ENCODE measurements around the gene ADRA1B. TPM values are rescaled to one million over a fixed set of nuclear protein-coding genes. Genes with fewer than 3 reads are reported as not detected.
A peak's percentile ranks its signal among the peaks of the same experiment; 100 is the strongest.
"Not testable (repeated sequence)": the region's sequence is repeated elsewhere in the genome, so short reads cannot be mapped to it uniquely, and the experiment has no call there.

ADRA1B gene
- total RNA-seq, 1 donor from 2014 or later = 0.66 TPM

GRCh38 chr5:159993194-159993593 is 76.9 kb downstream of the ADRA1B start:
- H3K27me3 Mint-ChIP-seq (ENCODE audit: unreplicated experiment) = no peaks in the 10 kb centered on the region
- DNase-seq = no peak
- no peak overlapping the region for H3K27ac Mint-ChIP-seq (ENCODE audit: unreplicated experiment)
- no peaks in the 10 kb centered on the region for H3K4me1 Mint-ChIP-seq (ENCODE audit: low read depth, unreplicated experiment)
- peaks cover 5% of the 10 kb centered on the region for H3K9me3 Mint-ChIP-seq (ENCODE audit: unreplicated experiment)
- no peak overlapping the region for H3K4me3 Mint-ChIP-seq (ENCODE audit: unreplicated experiment)
- TF ChIP-seq CTCF (IDR thresholded peaks at IDR 0.05; ENCODE audit: partially characterized antibody, unreplicated experiment) = no peak
- H3K36me3 Mint-ChIP-seq (ENCODE audit: unreplicated experiment) = peaks cover 6% of the 10 kb centered on the region

- H3K36me3 Mint-ChIP-seq (ENCODE audit: unreplicated experiment) = peaks cover 6% of the 10 kb centered on the region
- TF ChIP-seq CTCF (IDR thresholded peaks at IDR 0.05; ENCODE audit: partially characterized antibody, unreplicated experiment) = no peak
- H3K27ac Mint-ChIP-seq (ENCODE audit: unreplicated experiment) = no peak overlapping the region
- no peak for DNase-seq
- H3K27me3 Mint-ChIP-seq (ENCODE audit: unreplicated experiment) = no peaks in the 10 kb centered on the region
- no peaks in the 10 kb centered on the region for H3K4me1 Mint-ChIP-seq (ENCODE audit: low read depth, unreplicated experiment)
- H3K9me3 Mint-ChIP-seq (ENCODE audit: unreplicated experiment) = peaks cover 1% of the 10 kb centered on the region
- no peak overlapping the region for H3K4me3 Mint-ChIP-seq (ENCODE audit: unreplicated experiment)
Measured at GRCh38 chr5:159995907-159996306, 79.6 kb downstream of the ADRA1B start.

- no peaks in the 10 kb centered on the region for H3K36me3 Mint-ChIP-seq (ENCODE audit: unreplicated experiment)
- no peaks in the 10 kb centered on the region for H3K9me3 Mint-ChIP-seq (ENCODE audit: unreplicated experiment)
- peaks cover 3% of the 10 kb centered on the region for H3K27me3 Mint-ChIP-seq (ENCODE audit: unreplicated experiment)
- H3K4me3 Mint-ChIP-seq (ENCODE audit: unreplicated experiment) = no peak overlapping the region
- no peak for TF ChIP-seq CTCF (IDR thresholded peaks at IDR 0.05; ENCODE audit: partially characterized antibody, unreplicated experiment)
- DNase-seq = no peak
- no peak overlapping the region for H3K27ac Mint-ChIP-seq (ENCODE audit: unreplicated experiment)
- no peaks in the 10 kb centered on the region for H3K4me1 Mint-ChIP-seq (ENCODE audit: low read depth, unreplicated experiment)
Measured at GRCh38 chr5:160001457-160001856, 85.2 kb downstream of the ADRA1B start.

- Mint-ChIP-seq H3K4me3 (ENCODE audit: unreplicated experiment) (no peak overlapping the region), H3K36me3 (ENCODE audit: unreplicated experiment) (no peaks in the 10 kb centered on the region), H3K9me3 (ENCODE audit: unreplicated experiment) (peaks cover 4% of the 10 kb centered on the region), H3K27ac (ENCODE audit: unreplicated experiment) (no peak overlapping the region), H3K4me1 (ENCODE audit: low read depth, unreplicated experiment) (peaks cover 11% of the 10 kb centered on the region), H3K27me3 (ENCODE audit: unreplicated experiment) (peaks cover 2% of the 10 kb centered on the region)
- DNase-seq = no peak
- TF ChIP-seq CTCF (IDR thresholded peaks at IDR 0.05; ENCODE audit: partially characterized antibody, unreplicated experiment) = no peak
Measured at GRCh38 chr5:160007514-160007913, 91.2 kb downstream of the ADRA1B start.

GRCh38 chr5:160008529-160008876 is 92.2 kb downstream of the ADRA1B start:
- H3K4me3 Mint-ChIP-seq (ENCODE audit: unreplicated experiment); H3K9me3 Mint-ChIP-seq (ENCODE audit: unreplicated experiment); H3K27me3 Mint-ChIP-seq (ENCODE audit: unreplicated experiment); H3K36me3 Mint-ChIP-seq (ENCODE audit: unreplicated experiment); DNase-seq: not testable (repeated sequence)
- Mint-ChIP-seq H3K27ac (ENCODE audit: unreplicated experiment) (peak overlapping the region; percentile 48), H3K4me1 (ENCODE audit: low read depth, unreplicated experiment) (peaks cover 11% of the 10 kb centered on the region)
